A172 (cell line): Measurements from ENCODE around the gene MSX2. TPM values are rescaled to one million over a fixed set of nuclear protein-coding genes. Genes with fewer than 3 reads are reported as not detected.

ENCODE experiments used
- DNase-seq: peaks from one replicate; pipeline ENCODE4 v3.0.0-alpha.2; 2015; ENCODE audit warnings: low spot score
- total RNA-seq: library from RNA; depleted of rRNA; stranded (reverse); fragments of >200 nt; shearing (Covaris generic); gene quantifications from 2 replicates; pipeline ENCODE4 v1.2.3, GENCODE V29; 2014; rRNA removed

Gene MSX2
- total RNA-seq: 0.36 TPM in 1 of 2 replicates, not detected in the other

GRCh38 chr5:174724484-174725260, at the start of gene MSX2:
MSX2 (plus strand) TSS chr5:174724582; CDS start chr5:174724660, 78 bp downstream.
- DNase-seq: no peak

GRCh38 chr5:174675110-174675509, 49.3 kb upstream of the MSX2 start:
- no peak for DNase-seq

GRCh38 chr5:174675916-174676315, 48.5 kb upstream of the MSX2 start:
- DNase-seq: no peak

- DNase-seq: no peak
Measured at GRCh38 chr5:174678107-174678506, 46.3 kb upstream of the MSX2 start.

GRCh38 chr5:174680901-174681565, 43.3 kb upstream of the MSX2 start:
- no peak for DNase-seq

- DNase-seq: no peak
Measured at GRCh38 chr5:174687503-174687902, 36.9 kb upstream of the MSX2 start.

GRCh38 chr5:174688441-174689354, 35.7 kb upstream of the MSX2 start:
- DNase-seq: no peak

GRCh38 chr5:174690271-174690670, 34.1 kb upstream of the MSX2 start:
- peak; percentile 88 for DNase-seq

- no peak for DNase-seq
Measured at GRCh38 chr5:174692381-174692780, 32.0 kb upstream of the MSX2 start.

- no peak for DNase-seq
Measured at GRCh38 chr5:174692982-174693422, 31.4 kb upstream of the MSX2 start.

- DNase-seq: no peak
Measured at GRCh38 chr5:174693697-174694385, 30.5 kb upstream of the MSX2 start.

GRCh38 chr5:174694611-174695010, 29.8 kb upstream of the MSX2 start:
- no peak for DNase-seq

GRCh38 chr5:174698156-174698555, 26.2 kb upstream of the MSX2 start:
- DNase-seq: no peak

- no peak for DNase-seq
Measured at GRCh38 chr5:174699131-174699530, 25.3 kb upstream of the MSX2 start.

- no peak for DNase-seq
Measured at GRCh38 chr5:174706997-174707572, 17.3 kb upstream of the MSX2 start.

- no peak for DNase-seq
Measured at GRCh38 chr5:174707671-174708070, 16.7 kb upstream of the MSX2 start.

- no peak for DNase-seq
Measured at GRCh38 chr5:174708476-174709207, 15.7 kb upstream of the MSX2 start.

- DNase-seq: no peak
Measured at GRCh38 chr5:174714751-174715150, 9.6 kb upstream of the MSX2 start.

GRCh38 chr5:174715804-174716203, 8.6 kb upstream of the MSX2 start:
- no peak for DNase-seq

GRCh38 chr5:174717826-174718455, 6.4 kb upstream of the MSX2 start:
- peak; percentile 42 for DNase-seq
